GM18873 (cell line): Measurements from ENCODE around the gene FAM153A.
"Not testable (repeated sequence)": the region's sequence is repeated elsewhere in the genome, so short reads cannot be mapped to it uniquely, and the experiment has no call there.

ENCODE experiments used
- ATAC-seq: cut with Tn5 transposase; IDR thresholded peaks from one replicate; pipeline ENCODE4 v1.9.1; 2021; ENCODE audit warnings: mild to moderate bottlenecking, moderate library complexity, moderate number of reproducible peaks; ENCODE audit not compliant: unreplicated experiment, low FRiP score

The FAM153A gene

GRCh38 chr5:177760954-177761353 is 21.7 kb downstream of the FAM153A start:
- not testable (repeated sequence) for ATAC-seq

GRCh38 chr5:177747354-177747753 is 35.3 kb downstream of the FAM153A start:
- ATAC-seq = not testable (repeated sequence)

- not testable (repeated sequence) for ATAC-seq
Observed at GRCh38 chr5:177724858-177725257, 57.8 kb downstream of the FAM153A start.

- ATAC-seq = not testable (repeated sequence)
Observed at GRCh38 chr5:177723831-177724485, 58.7 kb downstream of the FAM153A start.

GRCh38 chr5:177722829-177723228 is 59.9 kb downstream of the FAM153A start:
- not testable (repeated sequence) for ATAC-seq

- not testable (repeated sequence) for ATAC-seq
Observed at GRCh38 chr5:177719989-177720388, 62.7 kb downstream of the FAM153A start.

- ATAC-seq = not testable (repeated sequence)
Observed at GRCh38 chr5:177715423-177715822, 67.3 kb downstream of the FAM153A start.

GRCh38 chr5:177696100-177696499 is 86.6 kb downstream of the FAM153A start:
- not testable (repeated sequence) for ATAC-seq

GRCh38 chr5:177695356-177695930 is 87.3 kb downstream of the FAM153A start:
- ATAC-seq = not testable (repeated sequence)

GRCh38 chr5:177694518-177694835 is 88.2 kb downstream of the FAM153A start:
- not testable (repeated sequence) for ATAC-seq

GRCh38 chr5:177693671-177694517 is 88.8 kb downstream of the FAM153A start:
- not testable (repeated sequence) for ATAC-seq

- not testable (repeated sequence) for ATAC-seq
Observed at GRCh38 chr5:177692969-177693368, 89.7 kb downstream of the FAM153A start.

- ATAC-seq = not testable (repeated sequence)
Observed at GRCh38 chr5:177692507-177692906, 90.2 kb downstream of the FAM153A start.

GRCh38 chr5:177689011-177689610 is 93.6 kb downstream of the FAM153A start:
- ATAC-seq = not testable (repeated sequence)

GRCh38 chr5:177688091-177688490 is 94.6 kb downstream of the FAM153A start:
- not testable (repeated sequence) for ATAC-seq

GRCh38 chr5:177681920-177682319 is 100.8 kb downstream of the FAM153A start:
- not testable (repeated sequence) for ATAC-seq
